BJ (cell line): Measurements from ENCODE around the gene ENPEP. TPM values are rescaled to one million over a fixed set of nuclear protein-coding genes. Genes with fewer than 3 reads are reported as not detected.

Experiments used
- CTCF ChIA-PET: fragments of 350-600 bp; formaldehyde crosslinking; extraction: SDS; loops from one replicate; lab custom pipeline; 2021; ENCODE audit warnings: antibody characterized with exemption, inconsistent platforms; lab: Yijun Ruan, JAX
- POLR2A ChIA-PET: fragments of 300-600 bp; sonication (Branson Sonifier 250); formaldehyde crosslinking; extraction: SDS; loops from one replicate; lab custom pipeline; 2021; ENCODE audit warnings: antibody characterized with exemption; lab: Charles Lee
- DNase-seq: peaks from one replicate; pipeline ENCODE4 v3.0.0-alpha.2; 2011; ENCODE audit warnings: low read depth
- H3K27me3 ChIP-seq: 2 replicates; pipeline ENCODE4 v1.6.0; 2011; ENCODE audit warnings: low read length; ENCODE audit not compliant: control insufficient read depth, insufficient read depth
- H3K36me3 ChIP-seq: 2 replicates; pipeline ENCODE4 v1.5.1; 2011; ENCODE audit warnings: low read length; ENCODE audit not compliant: control insufficient read depth, insufficient read depth
- H3K4me3 ChIP-seq: 2 replicates; pipeline ENCODE4 v1.5.1; 2011; ENCODE audit warnings: low read depth, mild to moderate bottlenecking, control low read depth, low read length
- CTCF ChIP-seq: IDR thresholded peaks from 2 replicates; pipeline ENCODE4 v1.5.1; 2011; ENCODE audit warnings: low read depth, mild to moderate bottlenecking, control low read depth, inconsistent platforms, low read length, moderate library complexity; ENCODE audit not compliant: insufficient read depth
- polyA plus RNA-seq: library from polyadenylated mRNA; depleted of rRNA; stranded (reverse); fragments of >200 nt; gene quantifications from 2 replicates; pipeline ENCODE4 v1.2.3, GENCODE V29; 2011

The ENPEP gene
- polyA plus RNA-seq, 1 experiment, result 0.40 TPM

- POLR2A ChIA-PET, result interaction anchor here (0.7 to 0.8 kb wide), 2 partner anchors 8 to 305 kb away, joined by 3 to 7 read pairs; no protein-coding TSS in a partner anchor
These were observed 4.1 kb downstream of the ENPEP start for GRCh38 chr4:110480031-110480549.

GRCh38 chr4:110480746-110481271 is 4.9 kb downstream of the ENPEP start:
- TF ChIP-seq CTCF, result no peak
- DNase-seq, result no peak
- ChIA-PET POLR2A (no interaction called here), CTCF (interaction anchor here (0.6 to 1.6 kb wide), 6 partner anchors 22 to 593 kb away, joined by 3 to 4 read pairs (median 3); no protein-coding TSS in a partner anchor)
- no peak overlapping the region for H3K4me3 ChIP-seq
- no peaks in the 10 kb centered on the region for H3K36me3 ChIP-seq
- no peaks in the 10 kb centered on the region for H3K27me3 ChIP-seq

More at GRCh38 chr4:110480031-110480549, 4.1 kb downstream of the ENPEP start:
- no peaks in the 10 kb centered on the region for H3K36me3 ChIP-seq
- H3K27me3 ChIP-seq, result no peaks in the 10 kb centered on the region
- DNase-seq, result peak; percentile 98
- no peak overlapping the region for H3K4me3 ChIP-seq
- CTCF ChIA-PET, result interaction anchor here (0.6 to 1.6 kb wide), 7 partner anchors 8 to 476 kb away, joined by 3 to 4 read pairs (median 3); no protein-coding TSS in a partner anchor
- TF ChIP-seq CTCF, result peak; percentile 71

GRCh38 chr4:110483516-110483915 is 7.6 kb downstream of the ENPEP start:
- CTCF ChIA-PET, result interaction anchor here (1.4 to 1.6 kb wide), 2 partner anchors 27 to 30 kb away, joined by 3 read pairs; no protein-coding TSS in a partner anchor
- Histone ChIP-seq H3K27me3 (no peaks in the 10 kb centered on the region), H3K4me3 (no peak overlapping the region), H3K36me3 (no peaks in the 10 kb centered on the region)
- no peak for DNase-seq
- TF ChIP-seq CTCF, result no peak
- POLR2A ChIA-PET, result no interaction called here

- POLR2A ChIA-PET, result no interaction called here
- CTCF ChIA-PET, result interaction anchor here (1.4 to 1.6 kb wide), 3 partner anchors 24 to 29 kb away, joined by 3 read pairs; no protein-coding TSS in a partner anchor
- no peak for DNase-seq
- no peaks in the 10 kb centered on the region for H3K36me3 ChIP-seq
- H3K27me3 ChIP-seq, result no peaks in the 10 kb centered on the region
- no peak overlapping the region for H3K4me3 ChIP-seq
- no peak for TF ChIP-seq CTCF
These were observed 8.1 kb downstream of the ENPEP start for GRCh38 chr4:110484029-110484428.

GRCh38 chr4:110484767-110485166 is 8.8 kb downstream of the ENPEP start:
- ChIA-PET CTCF (interaction anchor here (0.7 to 1.6 kb wide), 5 partner anchors 21 to 48 kb away, joined by 3 read pairs; no protein-coding TSS in a partner anchor), POLR2A (interaction anchor here (0.5 kb wide), 1 partner anchor 383 kb away, joined by 6 read pairs; no protein-coding TSS in a partner anchor)
- Histone ChIP-seq H3K27me3 (no peaks in the 10 kb centered on the region), H3K4me3 (no peak overlapping the region), H3K36me3 (no peaks in the 10 kb centered on the region)
- TF ChIP-seq CTCF, result no peak
- DNase-seq, result peak; percentile 70
